Upper lobe of right lung (tissue), 1 donor: ENCODE measurements around the gene ARF3. TPM values are rescaled to one million over a fixed set of nuclear protein-coding genes. Genes with fewer than 3 reads are reported as not detected.
A peak's percentile ranks its signal among the peaks of the same experiment; 100 is the strongest.

Source experiments
- ATAC-seq: fragments of 200-7000 bp; cut with Tn5 transposase; one replicate; pipeline ENCODE4 v1.9.1; 2020; ENCODE audit warnings: mild to moderate bottlenecking, moderate library complexity
- DNase-seq: peaks from one replicate; pipeline ENCODE4 v3.0.0-alpha.2; 2020
- H3K27ac ChIP-seq: fragments of 200-600 bp; one replicate; pipeline ENCODE4 v1.8.0; 2022
- H3K27me3 ChIP-seq: fragments of 200-600 bp; one replicate; pipeline ENCODE4 v1.8.0; 2022; ENCODE audit warnings: mild to moderate bottlenecking
- H3K36me3 ChIP-seq: fragments of 200-600 bp; one replicate; pipeline ENCODE4 v1.8.0; 2022
- H3K4me1 ChIP-seq: fragments of 200-600 bp; one replicate; pipeline ENCODE4 v1.8.0; 2022
- H3K4me3 ChIP-seq: fragments of 200-600 bp; one replicate; pipeline ENCODE4 v1.8.0; 2022; ENCODE audit warnings: mild to moderate bottlenecking
- H3K9me3 ChIP-seq: fragments of 200-600 bp; one replicate; pipeline ENCODE4 v1.8.0; 2022
- CTCF ChIP-seq: fragments of 200-600 bp; IDR thresholded peaks from one replicate; pipeline ENCODE4 v1.8.0; 2022; ENCODE audit warnings: antibody characterized with exemption
- intact Hi-C: fragments of 100-400 bp; cut with DNase I; formaldehyde crosslinking; loops from one replicate; pipeline ENCODE4 v1.11.0; 2022
- total RNA-seq: library from RNA; stranded (reverse); fragmentation: NEBNext Ultra II Directional; extraction: Animal tissue kit (Norgen Biotek cat#: 25700); gene quantifications from one replicate; pipeline ENCODE4 v1.2.1, GENCODE V29; 2021
- donor health status: DM: no; HTN: yes; CAD: no; lungs with severe emphysema.

ARF3 gene
- total RNA-seq, 1 donor from 2014 or later = 146 TPM

- Histone ChIP-seq H3K4me1 (peaks cover 16% of the 10 kb centered on the region), H3K27me3 (peaks cover 23% of the 10 kb centered on the region), H3K27ac (no peak overlapping the region), H3K36me3 (no peaks in the 10 kb centered on the region), H3K4me3 (no peak overlapping the region), H3K9me3 (no peaks in the 10 kb centered on the region)
- peak; percentile 31 for ATAC-seq
- no peak for TF ChIP-seq CTCF
- DNase-seq = no peak
- intact Hi-C loops = no loop called here
Observed at GRCh38 chr12:48966177-48966895, 9.0 kb upstream of the ARF3 start.

- Histone ChIP-seq H3K36me3 (no peaks in the 10 kb centered on the region), H3K27ac (no peak overlapping the region), H3K27me3 (peaks cover 14% of the 10 kb centered on the region), H3K4me3 (no peak overlapping the region), H3K4me1 (peaks cover 8% of the 10 kb centered on the region), H3K9me3 (no peaks in the 10 kb centered on the region)
- ATAC-seq (no peak), DNase-seq (no peak)
- intact Hi-C loops = no loop called here
- no peak for TF ChIP-seq CTCF
Observed at GRCh38 chr12:48965298-48965838, 8.1 kb upstream of the ARF3 start.

GRCh38 chr12:48961801-48962200 is 4.5 kb upstream of the ARF3 start:
- Histone ChIP-seq H3K36me3 (no peaks in the 10 kb centered on the region), H3K27me3 (no peaks in the 10 kb centered on the region), H3K9me3 (no peaks in the 10 kb centered on the region), H3K4me1 (peaks cover 6% of the 10 kb centered on the region), H3K4me3 (no peak overlapping the region), H3K27ac (no peak overlapping the region)
- ATAC-seq (no peak), DNase-seq (no peak)
- intact Hi-C loops = no loop called here
- no peak for TF ChIP-seq CTCF

GRCh38 chr12:48961331-48961730 is 4.0 kb upstream of the ARF3 start:
- no peak for TF ChIP-seq CTCF
- intact Hi-C loops = no loop called here
- Histone ChIP-seq H3K27ac (no peak overlapping the region), H3K27me3 (no peaks in the 10 kb centered on the region), H3K36me3 (no peaks in the 10 kb centered on the region), H3K4me3 (no peak overlapping the region), H3K9me3 (no peaks in the 10 kb centered on the region), H3K4me1 (peaks cover 6% of the 10 kb centered on the region)
- no peak for ATAC-seq
- DNase-seq = no peak

- TF ChIP-seq CTCF = no peak
- H3K36me3 ChIP-seq = no peaks in the 10 kb centered on the region
- H3K27ac ChIP-seq = no peak overlapping the region
- H3K4me3 ChIP-seq = no peak overlapping the region
- intact Hi-C loops = no loop called here
- DNase-seq (no peak), ATAC-seq (no peak)
- no peaks in the 10 kb centered on the region for H3K27me3 ChIP-seq
- no peaks in the 10 kb centered on the region for H3K9me3 ChIP-seq
- H3K4me1 ChIP-seq = peaks cover 10% of the 10 kb centered on the region
Observed at GRCh38 chr12:48960834-48961233, 3.5 kb upstream of the ARF3 start.
